ENCODE data around the gene MTMR11. TPM values are rescaled to one million over a fixed set of nuclear protein-coding genes. Genes with fewer than 3 reads are reported as not detected.

The MTMR11 gene
- total RNA-seq, 1 experiment from 2014 or later = 23.8 TPM

- H3K4me1 Mint-ChIP-seq (ENCODE audit: insufficient read depth, unreplicated experiment) = peaks cover 71% of the 10 kb centered on the region
- CTCF ChIA-PET = interaction anchor here (0.6 to 0.9 kb wide), 7 partner anchors 10 to 283 kb away, joined by 3 to 5 read pairs (median 3); no protein-coding TSS in a partner anchor
These were observed 8.9 kb downstream of the MTMR11 start, which contains the start of gene SF3B4 for GRCh38 chr1:149927563-149928400. SF3B4 (minus strand) TSS chr1:149927803; CDS start chr1:149927759, 44 bp downstream.

GRCh38 chr1:149927056-149927562 is 9.6 kb downstream of the MTMR11 start:
- BruUV-seq (replicated peaks) = no TSS peak
- H3K9me3 Mint-ChIP-seq (ENCODE audit: unreplicated experiment) = no peaks in the 10 kb centered on the region
- no peak for TF ChIP-seq CTCF (IDR thresholded peaks at IDR 0.05; ENCODE audit: unreplicated experiment)
- POLR2A ChIA-PET = interaction anchor here (2.3 to 6.3 kb wide), 3 partner anchors 11 to 83 kb away, joined by 36 to 177 read pairs (median 43); partner anchors contain the start of genes MTMR11 and OTUD7B
- peak overlapping the region; percentile 99 for H3K4me3 Mint-ChIP-seq (ENCODE audit: unreplicated experiment)
- H3K4me1 Mint-ChIP-seq (ENCODE audit: insufficient read depth, unreplicated experiment) = peaks cover 71% of the 10 kb centered on the region
- CTCF ChIA-PET = no interaction called here
- no peaks in the 10 kb centered on the region for H3K27me3 Mint-ChIP-seq (ENCODE audit: insufficient read depth, unreplicated experiment)
- DNase-seq (ENCODE audit: unreplicated experiment) = no peak
- H3K36me3 Mint-ChIP-seq (ENCODE audit: insufficient read depth, unreplicated experiment) = peaks cover 49% of the 10 kb centered on the region
- intact Hi-C loops (cut with micrococcal nuclease) = loop anchor here (2.0 kb wide), 1 partner anchor 38 kb away; no protein-coding TSS in a partner anchor
- H3K27ac Mint-ChIP-seq (ENCODE audit: low read depth, unreplicated experiment) = peak overlapping the region; percentile 87

More at GRCh38 chr1:149927563-149928400, 8.9 kb downstream of the MTMR11 start, which contains the start of gene SF3B4:
- intact Hi-C loops (cut with micrococcal nuclease) = loop anchor here (2.0 kb wide), 1 partner anchor 39 kb away; no protein-coding TSS in a partner anchor
- H3K36me3 Mint-ChIP-seq (ENCODE audit: insufficient read depth, unreplicated experiment) = peaks cover 45% of the 10 kb centered on the region
- H3K9me3 Mint-ChIP-seq (ENCODE audit: unreplicated experiment) = no peaks in the 10 kb centered on the region
- H3K27ac Mint-ChIP-seq (ENCODE audit: low read depth, unreplicated experiment) = peak within 1 kb of the TSS; percentile 87
- POLR2A ChIA-PET = interaction anchor here (0.7 to 7.3 kb wide), 23 partner anchors 10 to 942 kb away, joined by 3 to 228 read pairs (median 5); partner anchors contain the start of genes BOLA1, MTMR11, OTUD7B and VPS45
- no peaks in the 10 kb centered on the region for H3K27me3 Mint-ChIP-seq (ENCODE audit: insufficient read depth, unreplicated experiment)
- H3K4me3 Mint-ChIP-seq (ENCODE audit: unreplicated experiment) = peak within 1 kb of the TSS; percentile 99
- peak; percentile 98 for DNase-seq (ENCODE audit: unreplicated experiment)
- TSS peak; percentile 93 for BruUV-seq (replicated peaks)
- no peak for TF ChIP-seq CTCF (IDR thresholded peaks at IDR 0.05; ENCODE audit: unreplicated experiment)

- peaks cover 63% of the 10 kb centered on the region for H3K4me1 Mint-ChIP-seq (ENCODE audit: insufficient read depth, unreplicated experiment)
- H3K27ac Mint-ChIP-seq (ENCODE audit: low read depth, unreplicated experiment) = peak overlapping the region; percentile 87
- ChIA-PET POLR2A (interaction anchor here (0.7 to 6.3 kb wide), 3 partner anchors 12 to 39 kb away, joined by 3 to 177 read pairs (median 36); partner anchors contain the start of gene MTMR11), CTCF (interaction anchor here (0.5 to 1.4 kb wide), 6 partner anchors 10 to 275 kb away, joined by 3 to 5 read pairs (median 3); partner anchors contain the start of gene MTMR11)
- TSS peak; percentile 38 for BruUV-seq (replicated peaks)
- peak overlapping the region; percentile 99 for H3K4me3 Mint-ChIP-seq (ENCODE audit: unreplicated experiment)
- peaks cover 55% of the 10 kb centered on the region for H3K36me3 Mint-ChIP-seq (ENCODE audit: insufficient read depth, unreplicated experiment)
- no peak for DNase-seq (ENCODE audit: unreplicated experiment)
- H3K27me3 Mint-ChIP-seq (ENCODE audit: insufficient read depth, unreplicated experiment) = no peaks in the 10 kb centered on the region
- intact Hi-C loops (cut with micrococcal nuclease) = loop anchor here (2.0 kb wide), 1 partner anchor 37 kb away; no protein-coding TSS in a partner anchor
- no peak for TF ChIP-seq CTCF (IDR thresholded peaks at IDR 0.05; ENCODE audit: unreplicated experiment)
- H3K9me3 Mint-ChIP-seq (ENCODE audit: unreplicated experiment) = no peaks in the 10 kb centered on the region
These were observed 10.4 kb downstream of the MTMR11 start for GRCh38 chr1:149926296-149926695.
